ENCODE results near the gene PRPF6.

Gene PRPF6

GRCh38 chr20:64037498-64038213 is 56.7 kb downstream of the PRPF6 start:
- DNase-seq = peak; percentile 9

GRCh38 chr20:64038224-64038564 is 57.3 kb downstream of the PRPF6 start:
- no peak for DNase-seq

- DNase-seq = peak; percentile 79
Measured at GRCh38 chr20:64038565-64039292, 57.8 kb downstream of the PRPF6 start.

- DNase-seq = no peak
Measured at GRCh38 chr20:64039293-64040160, 58.6 kb downstream of the PRPF6 start.

- DNase-seq = no peak
Measured at GRCh38 chr20:64040231-64041039, 59.5 kb downstream of the PRPF6 start.

- DNase-seq = no peak
Measured at GRCh38 chr20:64041040-64041780, 60.3 kb downstream of the PRPF6 start.

- no peak for DNase-seq
Measured at GRCh38 chr20:64041781-64042053, 60.8 kb downstream of the PRPF6 start.

- no peak for DNase-seq
Measured at GRCh38 chr20:64042054-64042781, 61.3 kb downstream of the PRPF6 start.

- DNase-seq = no peak
Measured at GRCh38 chr20:64043768-64044167, 62.8 kb downstream of the PRPF6 start.

GRCh38 chr20:64044484-64045247 is 63.7 kb downstream of the PRPF6 start:
- DNase-seq = no peak

GRCh38 chr20:64045346-64046011 is 64.5 kb downstream of the PRPF6 start:
- DNase-seq = no peak

- DNase-seq = no peak
Measured at GRCh38 chr20:64047046-64047389, 66.1 kb downstream of the PRPF6 start.

- DNase-seq = no peak
Measured at GRCh38 chr20:64047968-64048401, 67.1 kb downstream of the PRPF6 start.

GRCh38 chr20:64048402-64049044 is 67.6 kb downstream of the PRPF6 start:
- no peak for DNase-seq

GRCh38 chr20:64049060-64049877 is 68.3 kb downstream of the PRPF6 start, which contains the start of gene SOX18:
Gene SOX18, minus strand, starts transcription at chr20:64049639. Its CDS starts 123 bp downstream, at chr20:64049516.
- no peak for DNase-seq

- no peak for DNase-seq
Measured at GRCh38 chr20:64049878-64050260, 68.9 kb downstream of the PRPF6 start.

GRCh38 chr20:64050261-64051032 is 69.5 kb downstream of the PRPF6 start:
- DNase-seq = no peak

GRCh38 chr20:64051033-64051452 is 70.1 kb downstream of the PRPF6 start:
- DNase-seq = no peak

Measured in CD4-positive, alpha-beta T cell treated with Interleukin-10 for 1 hour (primary cell).